GM19025 (cell line): ENCODE data around the gene PTGDS.
A peak's percentile ranks its signal among the peaks of the same experiment; 100 is the strongest.
"Not testable (repeated sequence)": the region's sequence is repeated elsewhere in the genome, so short reads cannot be mapped to it uniquely, and the experiment has no call there.

Experiments
- ATAC-seq: cut with Tn5 transposase; IDR thresholded peaks from one replicate; pipeline ENCODE4 v1.9.1; 2021; ENCODE audit warnings: mild to moderate bottlenecking, low read depth, moderate library complexity; ENCODE audit not compliant: unreplicated experiment

PTGDS gene

DNA sequence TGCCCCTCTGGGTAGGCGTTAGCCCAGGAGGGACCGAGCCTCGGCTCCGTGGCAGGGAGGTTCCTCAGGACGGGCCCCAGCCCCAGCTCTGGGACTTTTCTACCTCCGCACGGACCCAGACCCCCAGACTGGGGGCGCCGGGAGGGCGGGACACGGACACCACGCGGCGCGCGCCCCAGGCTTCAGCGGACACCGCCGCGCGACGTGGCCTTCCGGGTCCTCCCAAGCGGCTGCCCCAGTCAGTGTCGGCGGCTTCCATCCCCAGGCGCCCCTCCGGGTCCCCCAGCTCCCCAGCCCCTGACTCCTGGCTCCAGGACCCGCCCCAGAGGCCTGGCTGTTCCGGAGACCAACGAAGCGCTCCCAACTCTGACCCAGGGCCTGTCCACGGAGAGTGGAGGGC, 8.5 kb downstream of the PTGDS start:
- no peak for ATAC-seq

- no peak for ATAC-seq
Measured at GRCh38 chr9:136988872-136989271, 11.6 kb downstream of the PTGDS start.

GRCh38 chr9:136990242-136990911, 13.1 kb downstream of the PTGDS start:
- no peak for ATAC-seq

- peak; percentile 82 for ATAC-seq
Measured at GRCh38 chr9:136991993-136992818, 14.9 kb downstream of the PTGDS start, which contains the start of gene PAXX. Gene PAXX (plus strand): TSS chr9:136992422. CDS start chr9:136992444, 22 bp downstream.

- ATAC-seq: no peak
Measured at GRCh38 chr9:136992819-136993369, 15.6 kb downstream of the PTGDS start.

DNA sequence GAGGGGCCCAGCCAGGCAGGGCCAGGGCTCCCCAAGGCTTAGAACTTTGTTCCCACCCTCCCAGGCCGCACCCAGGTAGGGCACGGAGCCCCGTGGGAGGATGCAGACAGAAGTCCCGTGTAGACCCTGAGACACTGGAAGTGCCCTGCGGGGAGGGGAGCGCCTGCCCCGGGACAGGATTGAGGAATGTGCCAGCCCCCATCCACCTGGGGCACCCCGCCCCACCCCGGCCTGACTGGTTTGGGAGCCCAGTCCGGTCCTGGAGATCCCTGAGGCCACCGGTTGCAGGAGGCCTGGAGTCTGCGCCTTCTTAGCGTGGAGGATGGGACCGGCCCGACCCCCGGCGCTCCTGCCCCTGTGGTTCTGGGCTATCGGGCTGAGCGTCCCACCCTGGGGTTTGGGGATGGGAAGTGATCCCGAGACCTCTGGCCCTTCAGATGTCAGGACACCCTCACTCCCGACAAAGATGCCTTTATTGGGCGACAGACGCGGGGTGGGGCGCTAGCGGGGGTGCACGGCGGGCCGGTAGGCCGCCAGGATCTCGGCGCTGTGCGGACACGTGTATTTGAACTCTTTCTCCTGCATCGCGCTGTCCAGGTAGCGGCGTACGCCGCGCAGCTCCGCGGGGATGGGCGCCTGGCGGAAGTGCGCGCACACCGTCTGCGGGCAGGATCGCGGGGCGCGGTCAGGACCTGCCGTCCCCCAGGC, 17.0 kb downstream of the PTGDS start:
- no peak for ATAC-seq

GRCh38 chr9:136994888-136995230, 17.6 kb downstream of the PTGDS start:
- ATAC-seq: no peak

GRCh38 chr9:136995362-136995761, 18.1 kb downstream of the PTGDS start:
- ATAC-seq: no peak

GRCh38 chr9:136995772-136996311, 18.5 kb downstream of the PTGDS start:
- ATAC-seq: no peak

GRCh38 chr9:136996361-136997292, 19.3 kb downstream of the PTGDS start, which contains the start of gene CLIC3:
Gene CLIC3 (minus strand): TSS chr9:136996568. CDS start chr9:136996543, 25 bp downstream.
- ATAC-seq: no peak

GRCh38 chr9:136997371-136997770, 20.1 kb downstream of the PTGDS start:
- ATAC-seq: no peak

- ATAC-seq: no peak
Measured at GRCh38 chr9:136997830-136998234, 20.5 kb downstream of the PTGDS start.

GRCh38 chr9:137000177-137000930, 23.1 kb downstream of the PTGDS start:
- peak; percentile 78 for ATAC-seq

- ATAC-seq: no peak
Measured at GRCh38 chr9:137001857-137002645, 24.7 kb downstream of the PTGDS start.

DNA sequence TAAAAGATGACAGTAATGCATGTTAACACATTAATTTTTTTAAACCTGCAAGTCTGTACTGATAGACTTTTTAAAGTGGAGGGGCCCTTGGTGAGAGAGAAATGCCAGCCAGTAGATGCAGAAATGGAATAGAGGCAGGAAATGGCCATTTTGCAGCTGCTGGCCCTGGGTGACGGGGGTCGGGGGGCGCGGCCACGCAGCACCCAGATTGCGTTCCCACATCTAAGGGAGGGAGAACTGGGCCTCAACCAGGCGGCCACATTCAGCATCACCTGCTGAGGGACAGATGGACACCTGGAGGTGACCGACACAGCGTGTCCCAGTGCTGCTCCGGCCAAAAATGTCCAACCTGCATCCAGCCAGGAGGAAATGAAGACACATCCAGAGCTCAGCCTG, 25.3 kb downstream of the PTGDS start:
- ATAC-seq: no peak

DNA sequence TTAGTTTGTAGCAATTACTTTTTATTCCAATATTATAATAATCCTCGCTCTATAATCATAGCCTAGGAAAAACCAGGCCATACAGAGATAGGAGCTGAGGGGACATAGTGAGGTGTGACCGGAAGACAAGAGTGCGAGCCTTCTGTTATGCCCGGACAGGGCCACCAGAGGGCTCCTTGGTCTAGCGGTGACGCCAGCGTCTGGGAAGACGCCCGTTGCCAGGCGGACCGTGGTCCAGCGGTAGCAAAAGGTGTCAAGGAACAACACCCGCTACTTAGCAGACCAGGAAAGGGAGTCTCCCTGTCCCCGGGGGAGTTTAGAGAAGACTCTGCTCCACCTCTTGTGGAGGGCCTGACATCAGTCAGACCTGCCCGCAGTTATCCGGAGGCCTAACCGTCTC, 27.0 kb downstream of the PTGDS start:
- ATAC-seq: not testable (repeated sequence)

- no peak for ATAC-seq
Measured at GRCh38 chr9:137006116-137007003, 29.1 kb downstream of the PTGDS start.
